ENCODE results near the gene LRRC27.

LRRC27 gene

DNA sequence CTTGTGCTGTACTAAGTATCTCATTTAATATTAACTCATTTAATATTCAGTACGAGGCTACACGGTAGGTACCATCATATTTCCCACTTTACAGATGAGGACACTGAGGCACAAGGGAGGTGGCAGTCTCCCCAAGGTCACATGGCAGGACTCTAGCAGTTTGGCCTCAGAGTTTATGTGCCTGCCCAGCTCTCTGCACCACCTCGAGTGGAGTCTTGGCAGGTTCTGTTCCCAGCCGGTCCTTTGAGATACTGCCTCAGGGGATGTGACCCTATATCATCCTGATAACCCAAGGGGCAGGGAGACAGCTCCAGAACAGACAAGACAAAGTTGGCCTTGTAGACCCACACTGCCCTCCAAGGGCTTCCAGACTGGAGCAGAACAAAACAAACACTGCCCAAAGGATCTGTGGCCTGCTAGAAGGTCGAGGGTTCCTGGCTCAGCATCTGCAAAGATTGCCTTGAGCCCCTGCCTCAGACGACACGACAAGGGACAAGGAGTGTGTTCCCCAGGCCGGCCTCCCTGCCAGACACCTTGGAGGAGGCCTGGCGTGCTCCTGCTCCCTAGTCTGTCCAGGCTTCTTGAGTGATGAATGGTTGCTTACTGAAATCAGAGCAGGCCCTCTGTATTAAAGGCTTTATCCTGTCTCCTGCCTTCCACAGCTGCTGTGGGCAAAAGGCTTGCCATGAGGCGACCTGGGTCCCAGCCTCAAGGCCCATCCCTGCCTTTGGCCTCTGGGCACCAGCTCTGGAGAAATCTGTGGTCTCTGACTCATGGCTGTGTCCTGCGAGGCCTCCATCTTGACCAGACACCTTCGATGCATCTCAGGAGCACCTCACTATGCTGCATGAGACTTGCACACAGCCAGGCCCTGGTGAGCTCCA, 61.1 kb downstream of the LRRC27 start:
- TF ChIP-seq, protein P1, sequence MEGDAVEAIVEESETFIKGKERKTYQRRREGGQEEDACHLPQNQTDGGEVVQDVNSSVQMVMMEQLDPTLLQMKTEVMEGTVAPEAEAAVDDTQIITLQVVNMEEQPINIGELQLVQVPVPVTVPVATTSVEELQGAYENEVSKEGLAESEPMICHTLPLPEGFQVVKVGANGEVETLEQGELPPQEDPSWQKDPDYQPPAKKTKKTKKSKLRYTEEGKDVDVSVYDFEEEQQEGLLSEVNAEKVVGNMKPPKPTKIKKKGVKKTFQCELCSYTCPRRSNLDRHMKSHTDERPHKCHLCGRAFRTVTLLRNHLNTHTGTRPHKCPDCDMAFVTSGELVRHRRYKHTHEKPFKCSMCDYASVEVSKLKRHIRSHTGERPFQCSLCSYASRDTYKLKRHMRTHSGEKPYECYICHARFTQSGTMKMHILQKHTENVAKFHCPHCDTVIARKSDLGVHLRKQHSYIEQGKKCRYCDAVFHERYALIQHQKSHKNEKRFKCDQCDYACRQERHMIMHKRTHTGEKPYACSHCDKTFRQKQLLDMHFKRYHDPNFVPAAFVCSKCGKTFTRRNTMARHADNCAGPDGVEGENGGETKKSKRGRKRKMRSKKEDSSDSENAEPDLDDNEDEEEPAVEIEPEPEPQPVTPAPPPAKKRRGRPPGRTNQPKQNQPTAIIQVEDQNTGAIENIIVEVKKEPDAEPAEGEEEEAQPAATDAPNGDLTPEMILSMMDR (IDR thresholded peaks at IDR 0.05; ENCODE audit: insufficient read depth, low read length, poor library complexity, severe bottlenecking): no peak
- TF ChIP-seq EZH2phosphoT487 (conservative IDR thresholded peaks at IDR 0.05; ENCODE audit: low read length): no peak
- no peaks in the 10 kb centered on the region for H4K20me1 ChIP-seq (ENCODE audit: low read depth, low read length)
- no peak overlapping the region for H2AFZ ChIP-seq (ENCODE audit: low read depth, low read length, severe bottlenecking)
- H3K36me3 ChIP-seq (ENCODE audit: low read length): no peaks in the 10 kb centered on the region
- no peak overlapping the region for H3K27ac ChIP-seq (ENCODE audit: low read depth, low read length)
- H3F3A ChIP-seq (ENCODE audit: insufficient read depth): no peaks in the 10 kb centered on the region
- H3K9ac ChIP-seq (ENCODE audit: low read length): no peak overlapping the region
- H3K27me3 ChIP-seq (ENCODE audit: low read length): no peaks in the 10 kb centered on the region
- no peaks in the 10 kb centered on the region for H3K9me2 ChIP-seq (replicated peaks; ENCODE audit: insufficient read depth, low read length)
- H3K9me3 ChIP-seq (ENCODE audit: insufficient read depth, low read length): no peaks in the 10 kb centered on the region
- H3K79me2 ChIP-seq (ENCODE audit: insufficient read depth, low read length): no peaks in the 10 kb centered on the region
- H3K4me3 ChIP-seq (ENCODE audit: insufficient read depth, low read length, poor library complexity, severe bottlenecking): no peak overlapping the region
- no peak overlapping the region for H3K4me2 ChIP-seq (ENCODE audit: low read depth, low read length, poor library complexity, severe bottlenecking)

DNA sequence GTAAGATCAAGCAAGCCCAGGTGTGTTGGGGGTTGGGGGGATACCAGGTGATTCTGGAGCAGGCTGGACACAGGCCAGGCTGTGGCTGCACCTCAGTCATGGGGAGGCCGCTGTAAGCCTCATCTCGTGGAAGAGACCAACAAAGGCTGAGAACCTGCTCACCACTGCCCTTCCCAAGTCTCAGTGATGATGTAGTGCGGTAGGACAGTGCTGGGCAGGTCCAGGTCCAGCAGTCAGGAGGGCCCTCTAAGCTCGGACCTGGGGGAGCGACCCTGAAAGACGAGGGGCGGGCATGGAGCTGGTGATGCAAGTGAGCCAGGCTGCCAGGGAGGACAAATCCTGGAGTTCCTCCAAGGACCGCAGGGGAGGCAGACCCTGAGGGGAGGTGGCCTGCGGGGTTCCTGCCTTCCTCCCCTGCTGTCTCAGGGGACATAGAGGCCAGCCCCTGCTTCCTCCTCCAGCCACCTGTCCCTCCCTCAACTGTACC, 61.7 kb downstream of the LRRC27 start:
- Histone ChIP-seq H3K9me3 (ENCODE audit: insufficient read depth, low read length) (no peaks in the 10 kb centered on the region), H3K9ac (ENCODE audit: low read length) (no peak overlapping the region), H3K79me2 (ENCODE audit: insufficient read depth, low read length) (no peaks in the 10 kb centered on the region), H3K4me2 (ENCODE audit: low read depth, low read length, poor library complexity, severe bottlenecking) (no peak overlapping the region), H3K27me3 (ENCODE audit: low read length) (no peaks in the 10 kb centered on the region), H3K27ac (ENCODE audit: low read depth, low read length) (no peak overlapping the region), H3F3A (ENCODE audit: insufficient read depth) (no peaks in the 10 kb centered on the region), H4K20me1 (ENCODE audit: low read depth, low read length) (no peaks in the 10 kb centered on the region), H3K9me2 (replicated peaks; ENCODE audit: insufficient read depth, low read length) (no peaks in the 10 kb centered on the region), H3K4me3 (ENCODE audit: insufficient read depth, low read length, poor library complexity, severe bottlenecking) (no peak overlapping the region), H3K36me3 (ENCODE audit: low read length) (no peaks in the 10 kb centered on the region), H2AFZ (ENCODE audit: low read depth, low read length, severe bottlenecking) (no peak overlapping the region)
- TF ChIP-seq EZH2phosphoT487 (conservative IDR thresholded peaks at IDR 0.05; ENCODE audit: low read length): no peak
- TF ChIP-seq, protein P1 (IDR thresholded peaks at IDR 0.05; ENCODE audit: insufficient read depth, low read length, poor library complexity, severe bottlenecking): no peak

DNA sequence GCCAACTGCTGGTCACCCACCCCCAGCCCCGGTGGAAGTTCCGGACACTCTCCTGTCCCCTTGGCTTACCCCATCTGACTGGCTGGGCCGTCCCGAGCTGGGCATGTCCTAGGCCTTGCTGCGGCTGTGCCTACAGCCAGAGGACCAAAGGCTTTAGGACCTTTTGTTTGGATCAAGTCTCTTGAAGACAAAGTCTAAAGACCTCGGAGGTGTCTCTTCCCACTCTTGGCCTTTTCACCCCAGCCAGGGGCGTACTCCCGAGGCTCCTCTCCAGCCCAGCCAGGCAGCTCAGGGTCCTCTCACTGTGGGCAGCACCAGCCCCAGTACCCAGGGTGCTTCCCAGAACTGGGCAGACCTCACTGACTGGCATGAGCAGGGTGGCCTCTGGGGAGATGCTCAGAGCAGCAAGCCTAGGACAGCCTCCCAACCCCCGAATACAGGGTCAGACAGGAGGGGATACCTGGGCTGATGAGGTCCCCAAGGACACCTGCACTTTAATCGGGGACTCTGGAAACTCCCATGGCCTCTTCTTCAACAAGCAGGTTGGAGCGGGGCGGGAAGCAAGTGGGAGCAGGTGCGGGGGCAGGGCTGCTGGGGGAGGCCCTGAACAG, 62.3 kb downstream of the LRRC27 start:
- H3K9me2 ChIP-seq (replicated peaks; ENCODE audit: insufficient read depth, low read length): no peaks in the 10 kb centered on the region
- TF ChIP-seq, protein P1 (IDR thresholded peaks at IDR 0.05; ENCODE audit: insufficient read depth, low read length, poor library complexity, severe bottlenecking): no peak
- no peak for TF ChIP-seq EZH2phosphoT487 (conservative IDR thresholded peaks at IDR 0.05; ENCODE audit: low read length)
- H3K79me2 ChIP-seq (ENCODE audit: insufficient read depth, low read length): no peaks in the 10 kb centered on the region
- no peak overlapping the region for H3K4me2 ChIP-seq (ENCODE audit: low read depth, low read length, poor library complexity, severe bottlenecking)
- no peak overlapping the region for H2AFZ ChIP-seq (ENCODE audit: low read depth, low read length, severe bottlenecking)
- no peak overlapping the region for H3K4me3 ChIP-seq (ENCODE audit: insufficient read depth, low read length, poor library complexity, severe bottlenecking)
- H3K27ac ChIP-seq (ENCODE audit: low read depth, low read length): no peak overlapping the region
- H3F3A ChIP-seq (ENCODE audit: insufficient read depth): no peaks in the 10 kb centered on the region
- H3K9me3 ChIP-seq (ENCODE audit: insufficient read depth, low read length): no peaks in the 10 kb centered on the region
- H3K36me3 ChIP-seq (ENCODE audit: low read length): no peaks in the 10 kb centered on the region
- H3K27me3 ChIP-seq (ENCODE audit: low read length): no peaks in the 10 kb centered on the region
- H4K20me1 ChIP-seq (ENCODE audit: low read depth, low read length): no peaks in the 10 kb centered on the region
- H3K9ac ChIP-seq (ENCODE audit: low read length): no peak overlapping the region

Data from SU-DHL-6 (cell line).